ENCODE results near the gene SPNS2. TPM values are rescaled to one million over a fixed set of nuclear protein-coding genes. Genes with fewer than 3 reads are reported as not detected.

The SPNS2 gene
- total RNA-seq, 1 donor: under 0.01 TPM

- Histone ChIP-seq H3K36me3 (ENCODE audit: insufficient read depth, low read length) (no peaks in the 10 kb centered on the region), H3K4me2 (ENCODE audit: insufficient read depth, low read length) (no peak overlapping the region), H3K27ac (ENCODE audit: low read depth, low read length) (no peak overlapping the region), H3K4me1 (ENCODE audit: insufficient read depth, low read length) (no peaks in the 10 kb centered on the region), H3K9me3 (ENCODE audit: low read depth, low read length) (no peaks in the 10 kb centered on the region), H2AFZ (ENCODE audit: low read length) (no peak overlapping the region), H3K79me2 (ENCODE audit: insufficient read depth, low read length) (no peaks in the 10 kb centered on the region), H3K27me3 (ENCODE audit: insufficient read depth, low read length) (no peaks in the 10 kb centered on the region), H3K4me3 (ENCODE audit: insufficient read depth, low read length) (no peak overlapping the region), H4K20me1 (ENCODE audit: insufficient read depth, low read length) (no peaks in the 10 kb centered on the region)
- no peak for TF ChIP-seq CTCF (IDR thresholded peaks at IDR 0.05; ENCODE audit: extremely low read depth, low read depth, low read length)
- DNase-seq (ENCODE audit: insufficient read length, low spot score, missing footprints): peak; percentile 92
These were observed 21.4 kb upstream of the SPNS2 start for GRCh38 chr17:4477255-4477791.

GRCh38 chr17:4478318-4478830 is 20.3 kb upstream of the SPNS2 start:
- H3K4me2 ChIP-seq (ENCODE audit: insufficient read depth, low read length): no peak overlapping the region
- no peak overlapping the region for H3K4me3 ChIP-seq (ENCODE audit: insufficient read depth, low read length)
- peak; percentile 77 for DNase-seq (ENCODE audit: insufficient read length, low spot score, missing footprints)
- H4K20me1 ChIP-seq (ENCODE audit: insufficient read depth, low read length): no peaks in the 10 kb centered on the region
- H3K79me2 ChIP-seq (ENCODE audit: insufficient read depth, low read length): no peaks in the 10 kb centered on the region
- no peak for TF ChIP-seq CTCF (IDR thresholded peaks at IDR 0.05; ENCODE audit: extremely low read depth, low read depth, low read length)
- no peak overlapping the region for H2AFZ ChIP-seq (ENCODE audit: low read length)
- H3K27ac ChIP-seq (ENCODE audit: low read depth, low read length): no peak overlapping the region
- H3K27me3 ChIP-seq (ENCODE audit: insufficient read depth, low read length): no peaks in the 10 kb centered on the region
- no peaks in the 10 kb centered on the region for H3K36me3 ChIP-seq (ENCODE audit: insufficient read depth, low read length)
- H3K9me3 ChIP-seq (ENCODE audit: low read depth, low read length): no peaks in the 10 kb centered on the region
- H3K4me1 ChIP-seq (ENCODE audit: insufficient read depth, low read length): no peaks in the 10 kb centered on the region

DNA sequence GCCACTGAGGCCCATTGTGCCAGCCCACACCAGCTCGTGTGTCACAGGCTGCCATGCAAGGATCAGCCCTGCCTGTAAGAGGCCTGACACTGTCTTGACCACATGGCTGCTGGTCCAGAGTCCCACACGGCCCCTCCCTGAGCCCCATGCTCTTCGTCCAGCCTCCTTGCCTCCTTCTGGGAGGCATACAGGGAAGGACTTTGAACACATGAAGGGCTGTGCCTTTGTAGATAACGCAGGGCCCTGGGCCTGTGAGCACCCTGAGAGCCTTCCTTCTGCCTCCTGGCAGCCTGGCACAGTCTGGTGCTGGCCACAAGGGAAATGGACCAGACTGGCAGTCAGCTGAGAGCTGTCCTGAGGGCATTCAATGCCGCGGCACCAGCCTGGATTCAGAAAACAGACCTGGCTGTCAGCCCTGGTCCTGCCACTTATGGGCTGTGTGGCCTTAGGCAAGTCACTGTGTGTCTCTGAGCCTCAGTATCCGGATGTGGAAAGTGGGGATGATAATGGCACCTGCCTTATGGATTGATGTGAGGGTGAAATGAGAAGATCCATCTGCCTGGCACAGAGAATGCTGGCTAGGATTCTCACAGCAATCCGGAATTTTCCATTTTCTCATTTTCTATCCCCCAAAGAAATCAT is 19.2 kb upstream of the SPNS2 start:
- peak; percentile 67 for DNase-seq (ENCODE audit: insufficient read length, low spot score, missing footprints)
- H3K4me2 ChIP-seq (ENCODE audit: insufficient read depth, low read length): no peak overlapping the region
- H3K4me3 ChIP-seq (ENCODE audit: insufficient read depth, low read length): no peak overlapping the region
- no peaks in the 10 kb centered on the region for H4K20me1 ChIP-seq (ENCODE audit: insufficient read depth, low read length)
- H3K36me3 ChIP-seq (ENCODE audit: insufficient read depth, low read length): no peaks in the 10 kb centered on the region
- no peak overlapping the region for H3K27ac ChIP-seq (ENCODE audit: low read depth, low read length)
- no peaks in the 10 kb centered on the region for H3K9me3 ChIP-seq (ENCODE audit: low read depth, low read length)
- no peak overlapping the region for H2AFZ ChIP-seq (ENCODE audit: low read length)
- no peaks in the 10 kb centered on the region for H3K4me1 ChIP-seq (ENCODE audit: insufficient read depth, low read length)
- TF ChIP-seq CTCF (IDR thresholded peaks at IDR 0.05; ENCODE audit: extremely low read depth, low read depth, low read length): no peak
- no peaks in the 10 kb centered on the region for H3K79me2 ChIP-seq (ENCODE audit: insufficient read depth, low read length)
- H3K27me3 ChIP-seq (ENCODE audit: insufficient read depth, low read length): no peaks in the 10 kb centered on the region

DNA sequence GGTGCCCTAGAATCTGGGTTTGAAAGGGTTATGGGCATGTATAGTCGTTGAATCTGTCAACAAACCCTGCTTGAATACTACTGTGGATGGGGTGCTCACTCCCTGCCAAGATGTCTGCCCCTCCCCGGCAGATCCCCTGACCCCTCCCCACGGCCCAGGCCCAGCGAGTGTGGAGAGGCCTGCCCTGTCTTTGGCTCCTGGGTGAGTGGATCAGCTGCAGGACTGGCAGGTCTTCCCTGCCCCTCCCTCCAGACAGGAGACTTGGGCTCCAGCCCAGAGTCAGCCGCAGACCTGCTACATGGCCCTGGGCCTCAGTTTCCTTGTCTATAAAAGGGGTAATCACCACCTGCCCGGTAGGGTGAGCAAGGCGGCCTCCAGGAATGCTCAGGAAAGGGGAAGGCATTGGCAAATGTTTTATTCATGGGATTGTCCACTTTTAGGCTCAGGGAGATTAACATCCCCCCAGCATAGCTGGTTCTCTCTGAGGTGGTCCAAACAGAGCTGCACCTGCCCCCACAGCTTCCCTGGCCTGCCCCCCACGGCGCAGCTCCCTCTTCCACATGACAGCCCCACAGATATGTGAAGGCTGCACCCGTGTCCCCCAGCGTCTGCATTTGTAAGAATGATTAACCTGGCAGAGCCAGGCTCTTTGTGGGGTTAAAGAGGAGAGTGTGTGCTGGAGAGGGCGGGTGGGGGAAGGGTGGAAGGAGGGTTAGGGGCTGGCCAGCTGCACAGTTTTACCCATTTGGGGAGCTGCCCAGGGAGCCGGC is 18.5 kb upstream of the SPNS2 start:
- Histone ChIP-seq H3K4me3 (ENCODE audit: insufficient read depth, low read length) (no peak overlapping the region), H3K27ac (ENCODE audit: low read depth, low read length) (no peak overlapping the region), H3K79me2 (ENCODE audit: insufficient read depth, low read length) (no peaks in the 10 kb centered on the region), H3K4me2 (ENCODE audit: insufficient read depth, low read length) (no peak overlapping the region), H3K9me3 (ENCODE audit: low read depth, low read length) (no peaks in the 10 kb centered on the region), H3K36me3 (ENCODE audit: insufficient read depth, low read length) (no peaks in the 10 kb centered on the region), H4K20me1 (ENCODE audit: insufficient read depth, low read length) (no peaks in the 10 kb centered on the region), H2AFZ (ENCODE audit: low read length) (no peak overlapping the region), H3K27me3 (ENCODE audit: insufficient read depth, low read length) (no peaks in the 10 kb centered on the region), H3K4me1 (ENCODE audit: insufficient read depth, low read length) (no peaks in the 10 kb centered on the region)
- DNase-seq (ENCODE audit: insufficient read length, low spot score, missing footprints): peak; percentile 47
- no peak for TF ChIP-seq CTCF (IDR thresholded peaks at IDR 0.05; ENCODE audit: extremely low read depth, low read depth, low read length)
